ENCODE measurements around the gene XCL1. TPM values are rescaled to one million over a fixed set of nuclear protein-coding genes. Genes with fewer than 3 reads are reported as not detected.
"Not testable (repeated sequence)": the region's sequence is repeated elsewhere in the genome, so short reads cannot be mapped to it uniquely, and the experiment has no call there.

Gene XCL1
- polyA plus RNA-seq, 3 donors: 0.15 to 0.34 TPM; not detected in 1

DNA sequence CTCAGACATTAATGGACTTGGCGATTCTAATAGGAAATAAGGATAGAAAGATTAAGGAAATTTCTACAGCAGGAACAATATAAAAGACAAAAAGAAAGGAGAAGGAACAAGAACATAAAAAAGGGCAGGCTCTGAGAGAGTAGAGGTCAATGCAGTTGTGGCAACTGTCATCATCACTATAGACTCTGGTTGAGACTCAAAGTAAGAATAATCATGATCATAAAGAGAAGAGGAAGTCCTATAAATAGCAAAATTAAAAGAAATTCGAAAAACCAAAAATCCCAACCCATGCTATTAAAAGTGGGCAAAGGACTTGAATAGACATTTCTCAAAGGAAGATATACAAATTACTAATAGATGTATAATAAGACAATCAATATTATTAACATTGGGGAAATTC is 14.4 kb upstream of the XCL1 start:
- H3K27ac ChIP-seq (ENCODE audit: low read depth, low read length): no peak overlapping the region
- WGBS, 3 donors: 59 to 71% (median 71%) methylated on average over 2 of the region's 2 CpGs

DNA sequence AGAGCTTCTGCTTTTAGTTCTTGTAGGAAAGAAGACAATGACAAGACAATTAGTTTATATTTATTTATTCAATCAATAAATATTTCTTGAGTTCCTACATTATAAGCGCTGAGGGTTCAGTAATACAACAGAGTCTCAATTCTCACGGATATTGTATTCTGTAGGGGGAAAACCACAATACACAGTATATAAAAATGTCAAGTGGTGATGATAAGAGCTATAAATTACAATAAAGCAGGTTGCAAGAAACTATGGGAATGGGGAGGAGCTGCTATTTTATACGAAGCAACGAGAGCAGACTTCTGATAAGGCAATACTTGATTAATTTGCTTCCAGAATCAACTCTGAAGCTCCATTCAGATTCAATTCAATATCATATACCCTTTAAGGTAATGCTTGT is 10.6 kb upstream of the XCL1 start:
- 40 to 46% (median 46%) methylated on average over 4 of the region's 4 CpGs for WGBS, 3 donors
- H3K27ac ChIP-seq (ENCODE audit: low read depth, low read length): no peak overlapping the region

DNA sequence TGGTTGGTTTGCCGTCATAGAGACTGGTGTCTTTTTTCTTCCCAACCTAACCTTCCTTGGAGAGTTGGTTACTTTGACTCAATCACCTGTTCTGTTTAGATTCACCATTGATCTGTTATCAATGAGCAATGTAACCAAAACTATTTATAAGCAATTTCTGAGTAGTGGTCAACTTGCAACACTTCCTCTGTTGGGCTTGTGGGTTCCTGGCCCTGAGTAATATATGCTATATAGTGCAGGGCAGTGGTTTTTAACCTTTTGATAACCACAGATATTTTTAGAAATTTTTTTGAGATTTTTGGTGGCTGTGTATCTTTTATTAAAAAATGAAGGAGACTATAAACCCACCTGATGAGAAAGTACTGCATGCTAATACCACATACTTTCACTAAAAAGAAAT is 9.4 kb upstream of the XCL1 start:
- no peak overlapping the region for H3K27ac ChIP-seq (ENCODE audit: low read depth, low read length)
- WGBS, 3 donors: 54 to 87% (median 79%) methylated on average over 1 of the region's 1 CpG

DNA sequence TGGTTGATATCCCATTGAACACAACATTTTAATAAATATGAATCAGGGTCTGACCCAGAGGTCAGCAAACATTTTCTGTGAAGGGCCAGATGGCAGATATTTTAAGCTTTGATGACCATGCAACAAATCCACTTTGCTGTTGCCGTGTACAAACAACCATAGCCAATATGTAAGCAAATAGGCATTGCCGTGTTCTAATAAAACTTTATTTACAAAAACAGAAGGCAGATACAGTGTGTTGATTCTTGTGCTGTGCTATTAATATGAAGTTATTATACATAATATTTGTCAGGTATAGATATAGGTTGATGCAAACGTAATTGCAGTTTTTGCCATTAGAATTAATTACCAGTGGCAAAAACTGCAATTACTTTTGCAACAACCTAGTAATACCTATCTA is 8.8 kb upstream of the XCL1 start:
- WGBS, 3 donors: 93 to 95% (median 94%) methylated on average over 3 of the region's 3 CpGs
- no peak overlapping the region for H3K27ac ChIP-seq (ENCODE audit: low read depth, low read length)

DNA sequence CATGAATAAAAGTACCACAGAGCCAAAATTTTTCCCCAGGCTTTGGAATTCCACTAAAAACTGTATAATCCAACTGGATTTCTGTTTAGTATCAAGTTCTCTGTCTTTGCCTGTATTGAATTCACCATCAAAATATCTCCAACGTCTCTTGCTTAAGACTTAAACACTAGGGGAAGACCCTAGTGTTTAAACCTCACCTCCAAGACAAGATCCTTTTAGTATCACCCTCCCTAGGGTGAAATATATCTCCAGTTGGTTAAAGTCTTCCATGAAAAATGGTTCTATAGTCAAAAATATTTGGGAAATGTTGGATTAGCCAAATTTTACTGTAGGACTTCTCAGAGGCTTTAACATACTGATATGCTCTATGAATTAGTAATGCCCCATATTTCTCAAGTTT is 8.1 kb upstream of the XCL1 start:
- no peak overlapping the region for H3K27ac ChIP-seq (ENCODE audit: low read depth, low read length)
- 69 to 74% (median 72%) methylated on average over 1 of the region's 1 CpG for WGBS, 3 donors

DNA sequence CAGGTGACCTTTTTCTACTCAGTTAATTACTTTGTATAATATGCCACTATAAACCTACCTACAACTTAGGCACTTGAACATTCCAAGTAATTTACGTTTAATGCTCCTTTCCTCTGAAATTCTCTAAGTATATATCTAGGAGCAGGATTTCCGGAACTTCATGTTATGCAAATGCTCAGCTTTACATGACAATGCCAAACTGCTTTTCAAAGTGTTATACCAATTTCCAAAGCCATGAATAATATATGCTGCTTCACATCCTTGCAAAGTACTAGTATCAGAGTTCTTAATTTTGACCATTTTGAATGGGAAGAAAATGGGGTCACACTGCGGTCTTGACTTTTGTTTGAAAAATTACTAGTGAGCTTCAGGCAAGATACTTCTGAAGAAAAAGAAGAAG is 5.8 kb upstream of the XCL1 start:
- WGBS, 3 donors: 61 to 79% (median 62%) methylated on average over 3 of the region's 3 CpGs
- no peak overlapping the region for H3K27ac ChIP-seq (ENCODE audit: low read depth, low read length)

DNA sequence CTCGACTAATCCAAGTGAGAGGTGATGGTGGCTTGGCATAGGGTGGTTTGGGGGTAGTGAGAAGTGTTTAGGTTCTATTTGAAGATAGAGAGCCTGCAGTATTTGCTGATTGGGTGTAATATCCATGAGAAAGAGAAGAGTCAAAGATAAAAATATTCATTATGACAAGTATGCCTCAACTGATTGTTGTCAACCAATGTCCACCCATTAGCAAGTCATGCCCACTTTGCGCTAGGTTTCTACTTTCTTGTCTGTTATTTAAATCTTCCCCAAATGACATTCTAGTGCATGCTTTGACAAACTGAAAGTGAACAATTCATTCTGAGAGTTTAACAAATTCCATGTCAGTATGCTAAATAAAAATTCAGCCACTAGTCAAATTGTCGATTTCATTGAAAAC is 3.8 kb upstream of the XCL1 start:
- 93 to 95% (median 95%) methylated on average over 3 of the region's 3 CpGs for WGBS, 3 donors
- H3K27ac ChIP-seq (ENCODE audit: low read depth, low read length): no peak overlapping the region

DNA sequence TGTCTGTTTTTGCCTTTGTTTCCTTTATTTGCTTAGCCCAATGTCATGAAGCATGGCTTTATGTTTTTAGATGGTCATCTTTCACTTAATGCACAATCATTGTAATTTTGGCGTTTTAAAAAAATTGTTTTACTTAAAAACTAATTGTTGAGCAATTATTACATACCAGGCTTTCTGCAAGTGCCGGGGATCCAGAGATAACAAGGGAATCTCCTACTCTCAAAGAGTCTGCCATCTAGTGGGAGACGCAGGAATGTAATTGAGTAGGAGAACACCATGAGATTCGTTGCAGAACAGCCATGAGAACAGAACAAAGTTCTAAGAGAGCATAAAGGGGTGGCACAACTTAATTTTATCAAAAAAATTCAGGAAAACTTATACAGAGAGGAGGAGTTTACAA is 2.2 kb upstream of the XCL1 start:
- H3K27ac ChIP-seq (ENCODE audit: low read depth, low read length): not testable (repeated sequence)
- WGBS, 3 donors: 1 to 3% (median 3%) methylated on average over 3 to 4 of the region's 4 CpGs

DNA sequence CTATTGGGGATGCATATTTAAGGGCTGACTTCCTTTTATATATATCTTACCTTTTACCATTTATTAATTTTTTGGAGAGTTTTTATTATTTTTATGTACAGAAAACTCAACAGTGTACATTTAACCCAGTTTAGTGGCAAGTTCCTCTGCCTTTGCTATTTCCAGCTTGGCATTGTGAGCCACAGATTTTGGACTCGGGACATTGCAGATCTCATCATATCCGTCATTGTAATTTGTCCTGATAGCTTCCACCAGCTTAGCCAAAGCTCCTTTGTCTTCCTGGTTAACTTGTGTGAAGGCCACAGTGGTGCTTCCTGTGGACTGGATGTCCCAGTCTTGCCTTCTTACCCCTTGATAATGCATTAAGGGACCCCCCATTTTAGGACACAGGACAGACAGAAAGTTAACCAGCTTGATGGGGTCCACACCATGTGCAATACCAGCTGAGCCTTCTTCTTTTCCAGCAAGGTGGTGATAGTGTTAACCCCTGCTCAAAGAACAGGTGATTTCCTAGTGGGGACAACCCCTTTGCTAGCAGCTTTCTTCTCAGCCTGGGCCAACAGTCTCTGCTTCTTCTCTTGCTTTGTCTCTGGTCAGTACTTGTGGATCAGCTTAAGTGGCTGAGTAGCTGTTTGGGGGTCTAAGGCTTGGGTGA is 2.3 kb downstream of the XCL1 start:
- WGBS, 3 donors: 49 to 67% (median 59%) methylated on average over 2 of the region's 2 CpGs

DNA sequence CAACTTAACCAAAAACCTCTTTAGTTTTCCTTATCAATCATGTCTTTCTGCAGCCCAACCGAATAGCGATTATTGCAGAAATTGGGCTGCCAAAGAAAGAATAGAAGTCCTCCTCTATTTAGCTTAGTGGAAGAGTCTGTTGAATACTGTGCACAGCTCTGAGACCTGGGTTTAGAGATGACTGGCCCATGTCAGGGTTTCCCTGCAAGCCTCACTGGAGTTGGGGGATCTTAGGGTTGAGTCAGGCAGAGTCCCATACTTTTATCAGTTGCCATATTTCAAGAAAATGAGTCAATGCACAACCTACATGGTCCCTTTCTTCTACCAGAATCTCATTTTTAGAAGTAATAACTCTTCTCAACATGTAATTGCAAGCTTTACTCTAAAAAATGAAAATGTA is 3.9 kb downstream of the XCL1 start:
- 83 to 100% (median 93%) methylated on average over 2 of the region's 2 CpGs for WGBS, 3 donors
- H3K27ac ChIP-seq (ENCODE audit: low read depth, low read length): not testable (repeated sequence)

More for the DNA sequence above, 2.3 kb downstream of the XCL1 start:
- not testable (repeated sequence) for H3K27ac ChIP-seq (ENCODE audit: low read depth, low read length)

DNA sequence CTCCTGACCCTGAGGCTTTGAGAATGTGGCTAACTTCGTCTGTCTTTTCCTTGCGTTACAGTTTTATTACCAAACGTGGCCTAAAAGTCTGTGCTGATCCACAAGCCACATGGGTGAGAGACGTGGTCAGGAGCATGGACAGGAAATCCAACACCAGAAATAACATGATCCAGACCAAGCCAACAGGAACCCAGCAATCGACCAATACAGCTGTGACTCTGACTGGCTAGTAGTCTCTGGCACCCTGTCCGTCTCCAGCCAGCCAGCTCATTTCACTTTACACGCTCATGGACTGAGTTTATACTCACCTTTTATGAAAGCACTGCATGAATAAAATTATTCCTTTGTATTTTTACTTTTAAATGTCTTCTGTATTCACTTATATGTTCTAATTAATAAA is 4.6 kb downstream of the XCL1 start:
- H3K27ac ChIP-seq (ENCODE audit: low read depth, low read length): not testable (repeated sequence)
- WGBS, 3 donors: 78 to 86% (median 80%) methylated on average over 7 of the region's 7 CpGs

DNA sequence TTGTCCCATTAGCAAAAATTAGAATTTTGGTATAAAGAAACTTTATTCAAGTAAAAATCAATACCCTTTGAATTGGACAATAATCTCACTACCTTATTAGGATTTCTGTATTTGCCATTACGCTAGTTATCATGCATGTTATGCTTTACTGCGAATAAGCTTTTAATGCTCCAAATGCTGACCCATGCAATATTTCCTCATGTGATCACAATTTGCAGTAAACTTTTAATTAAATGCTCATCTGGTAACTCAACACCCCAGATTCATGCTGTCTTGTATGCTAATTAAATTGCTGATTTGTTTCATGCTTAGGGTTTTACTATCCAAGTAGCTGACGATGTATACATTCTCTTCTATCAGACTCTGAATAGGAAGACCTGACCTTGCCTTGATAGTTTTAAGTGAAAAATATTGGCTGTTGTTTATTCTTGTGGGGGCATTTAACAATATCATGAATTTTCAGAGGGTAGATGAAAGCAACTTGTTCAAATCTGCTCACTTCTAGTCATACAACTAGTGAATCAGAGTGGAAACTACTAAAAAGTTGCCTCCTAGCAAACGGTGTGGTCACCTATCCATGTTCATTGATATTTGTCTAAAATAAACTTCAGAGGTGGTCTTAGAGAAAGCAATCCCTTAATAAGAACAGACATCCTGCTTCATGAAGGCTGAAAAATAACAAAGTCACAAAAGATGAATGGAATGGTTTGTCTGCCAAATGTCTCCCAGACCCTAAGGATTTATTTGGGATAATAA is 5.6 kb downstream of the XCL1 start:
- H3K27ac ChIP-seq (ENCODE audit: low read depth, low read length): no peak overlapping the region
- 85 to 93% (median 88%) methylated on average over 4 of the region's 4 CpGs for WGBS, 3 donors

DNA sequence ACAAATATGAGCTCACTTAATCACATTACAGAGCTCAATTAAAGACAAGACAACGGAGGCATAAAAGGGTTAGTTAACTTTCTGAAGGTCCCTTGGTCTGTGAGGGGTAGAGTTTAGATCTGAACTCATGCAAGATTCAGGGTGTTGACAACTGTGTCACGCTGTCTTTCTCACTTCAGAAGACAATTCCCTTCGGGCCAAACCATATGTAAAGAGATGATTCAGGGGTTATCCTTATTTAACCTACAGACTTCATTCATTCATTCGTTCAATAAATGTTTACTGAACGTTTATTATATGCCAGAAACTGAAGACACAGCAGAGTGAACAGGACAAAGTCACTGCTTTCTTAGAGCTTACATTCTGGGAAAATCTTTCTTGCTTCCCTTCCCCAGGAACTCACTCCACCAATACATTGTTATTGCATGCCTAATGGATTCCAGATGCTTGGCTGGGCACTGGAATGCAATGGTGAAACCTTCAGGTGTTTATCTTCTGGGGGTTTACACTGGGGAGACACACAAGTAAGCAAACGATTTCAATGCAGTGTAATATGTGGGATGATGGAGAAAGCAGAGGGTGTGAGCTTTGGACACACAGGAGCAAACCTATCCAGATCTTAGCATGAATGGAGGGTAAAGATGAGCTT is 6.4 kb downstream of the XCL1 start:
- no peak overlapping the region for H3K27ac ChIP-seq (ENCODE audit: low read depth, low read length)
- WGBS, 3 donors: 61 to 74% (median 65%) methylated on average over 6 of the region's 6 CpGs

DNA sequence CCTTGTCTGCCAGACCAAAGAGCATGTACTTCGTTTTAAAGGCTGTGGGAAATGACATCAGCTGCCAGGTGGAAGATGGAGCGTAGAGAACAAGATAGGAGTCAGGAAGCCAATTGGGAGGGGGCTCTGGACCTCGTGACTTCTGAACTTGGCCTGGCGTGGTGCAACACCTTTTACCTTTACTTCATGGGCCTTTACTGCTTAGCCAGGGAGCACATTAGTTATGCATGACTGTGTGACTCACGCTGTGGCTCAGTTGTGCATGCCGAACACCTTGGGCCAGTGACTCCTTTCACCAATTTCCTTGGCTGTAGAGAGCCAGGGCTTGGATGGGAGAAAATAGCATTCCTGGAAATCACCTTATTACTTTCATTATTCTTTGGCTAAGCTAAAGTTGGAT is 7.2 kb downstream of the XCL1 start:
- WGBS, 3 donors: 76 to 93% (median 89%) methylated on average over 6 of the region's 6 CpGs
- H3K27ac ChIP-seq (ENCODE audit: low read depth, low read length): no peak overlapping the region

DNA sequence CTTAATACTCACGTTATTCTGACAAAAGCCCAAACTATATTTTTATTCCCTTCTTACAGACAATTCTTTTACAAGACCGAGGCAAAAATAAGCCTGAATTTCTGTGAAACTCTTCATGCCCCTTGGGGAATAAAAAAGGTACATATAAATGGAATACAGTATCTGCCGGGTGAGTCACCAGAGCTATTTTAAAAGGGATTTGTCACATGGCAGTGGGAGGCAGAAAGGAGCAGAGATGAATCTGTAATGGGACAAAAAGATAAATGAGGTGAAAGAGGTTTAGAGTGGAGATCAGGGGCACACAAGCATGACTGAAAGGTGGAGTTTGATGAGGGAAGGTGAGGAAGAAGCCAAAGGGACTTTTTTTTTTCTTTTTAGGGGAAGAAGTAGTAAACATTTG is 8.8 kb downstream of the XCL1 start:
- no peak overlapping the region for H3K27ac ChIP-seq (ENCODE audit: low read depth, low read length)
- WGBS, 3 donors: 67 to 74% (median 69%) methylated on average over 3 of the region's 3 CpGs

DNA sequence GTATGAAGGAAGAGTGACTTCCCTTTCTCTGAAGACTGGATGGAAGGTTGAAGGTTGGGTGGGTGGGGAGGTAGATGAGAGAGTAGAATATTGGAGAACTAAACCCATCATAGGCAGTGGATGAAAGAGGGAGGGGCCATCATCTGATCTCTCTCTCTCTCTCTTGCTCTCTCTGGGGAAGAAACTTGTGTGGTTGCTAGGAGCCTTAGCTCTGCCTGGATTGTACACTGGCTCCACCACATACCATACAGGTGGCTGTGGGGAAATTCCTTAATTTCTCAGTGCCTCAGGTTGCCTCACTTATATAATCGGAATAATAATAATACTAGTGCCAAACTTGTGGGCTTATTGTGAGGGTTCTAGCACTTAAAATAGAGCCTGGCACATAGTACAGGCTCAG is 9.5 kb downstream of the XCL1 start:
- 60 to 100% (median 95%) methylated on average over 1 of the region's 1 CpG for WGBS, 3 donors
- H3K27ac ChIP-seq (ENCODE audit: low read depth, low read length): no peak overlapping the region

DNA sequence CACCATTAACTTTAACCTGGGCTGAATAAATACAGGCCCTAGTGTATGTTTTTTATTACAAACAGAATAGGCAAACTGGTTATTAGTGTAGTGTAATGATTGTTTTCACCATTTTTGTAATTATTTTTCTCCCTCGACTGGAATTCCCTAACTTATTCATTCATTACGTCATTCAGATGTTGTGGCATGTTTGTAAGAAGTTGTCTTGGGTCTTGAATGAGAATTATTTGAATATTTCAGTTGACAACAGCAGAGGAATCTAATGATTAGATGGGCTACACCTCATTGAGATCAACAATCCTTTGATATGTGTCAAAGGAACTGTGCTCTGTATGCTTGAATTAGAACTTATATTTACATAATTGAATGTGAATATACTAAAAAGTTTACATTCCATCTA is 12.8 kb downstream of the XCL1 start:
- H3K27ac ChIP-seq (ENCODE audit: low read depth, low read length): no peak overlapping the region
- 82 to 90% (median 87%) methylated on average over 2 of the region's 2 CpGs for WGBS, 3 donors

DNA sequence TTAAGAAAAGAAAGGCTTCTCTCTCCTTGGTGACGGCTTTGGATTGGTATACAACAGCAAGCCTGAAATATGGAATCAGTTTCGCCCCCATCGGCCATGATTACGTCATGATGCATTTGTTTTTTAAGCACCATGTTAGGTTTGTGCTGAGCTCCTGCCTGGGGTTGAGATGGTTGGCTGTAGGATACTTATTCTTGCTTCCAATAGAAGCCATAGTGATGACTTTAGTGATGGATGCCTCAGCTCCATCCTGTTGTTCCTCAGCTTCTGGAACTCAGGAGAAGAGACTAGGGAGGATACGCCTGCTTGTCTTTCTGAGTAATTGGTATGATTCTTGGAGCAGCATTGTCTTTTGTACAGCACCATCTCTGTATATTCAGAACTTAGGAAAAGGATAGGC is 14.7 kb downstream of the XCL1 start:
- 81 to 89% (median 86%) methylated on average over 5 of the region's 5 CpGs for WGBS, 3 donors
- no peak overlapping the region for H3K27ac ChIP-seq (ENCODE audit: low read depth, low read length)

DNA sequence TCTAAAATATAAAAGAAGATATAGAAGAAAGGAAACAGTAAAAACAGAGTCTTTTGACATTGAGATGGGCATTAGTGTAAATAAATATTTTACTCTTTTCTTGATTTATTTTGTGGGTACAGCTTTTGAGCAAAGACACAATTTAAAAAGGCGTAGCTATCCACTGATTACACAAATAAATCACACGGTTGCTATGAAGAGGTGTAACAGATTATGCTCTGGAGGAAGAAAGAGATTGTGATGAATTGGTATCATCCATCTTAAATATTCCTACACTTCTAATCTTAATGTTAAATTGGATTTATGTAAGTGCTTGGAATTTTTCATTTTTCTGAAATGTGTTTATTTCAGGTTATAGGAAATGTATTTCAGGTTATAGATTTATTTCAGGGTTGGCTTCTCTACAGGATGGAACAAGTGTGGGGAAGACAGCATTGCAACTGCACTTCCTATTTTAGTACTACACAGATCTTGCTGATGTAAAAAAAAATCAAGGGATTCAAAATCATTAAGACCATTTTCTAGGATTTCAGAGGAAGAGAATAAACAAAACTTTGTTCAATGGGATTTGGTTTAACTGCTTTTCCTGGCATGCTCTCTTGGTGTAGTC is 15.3 kb downstream of the XCL1 start:
- no peak overlapping the region for H3K27ac ChIP-seq (ENCODE audit: low read depth, low read length)
- WGBS, 3 donors: 57 to 69% (median 66%) methylated on average over 2 of the region's 2 CpGs
